ENCODE results near the gene FLCN. TPM values are rescaled to one million over a fixed set of nuclear protein-coding genes. Genes with fewer than 3 reads are reported as not detected.

FLCN gene
- total and polyA plus RNA-seq, 2 experiments from 2014 or later = 12.1 to 36.6 TPM

GRCh38 chr17:17213775-17214174 lies 23.2 kb downstream of the FLCN start:
- no peaks in the 10 kb centered on the region for H3K4me1 ChIP-seq (ENCODE audit: insufficient read depth)
- no peak for TF ChIP-seq ZNF114 (CRISPR knock-in tag; IDR thresholded peaks at IDR 0.05)
- TF ChIP-seq CREB1 (CRISPR knock-in tag; IDR thresholded peaks at IDR 0.05; ENCODE audit: low read depth) = no peak
- no peak for TF ChIP-seq NANOG (IDR thresholded peaks at IDR 0.05; ENCODE audit: borderline replicate concordance)
- no peak for TF ChIP-seq POLR2AphosphoS5 (IDR thresholded peaks at IDR 0.05; ENCODE audit: low read depth)
- no peak overlapping the region for H2AFZ ChIP-seq
- H3K4me2 ChIP-seq = no peak overlapping the region
- H3K27ac Mint-ChIP-seq = no peak overlapping the region
- peaks cover 41% of the 10 kb centered on the region for H3K36me3 Mint-ChIP-seq (ENCODE audit: low read depth)
- no peaks in the 10 kb centered on the region for H3K27me3 ChIP-seq (ENCODE audit: insufficient read depth)
- H3K9me2 ChIP-seq (ENCODE audit: insufficient read depth) = no peaks in the 10 kb centered on the region
- H3K27ac ChIP-seq (ENCODE audit: low read depth) = no peak overlapping the region
- ATAC-seq (no peak), DNase-seq (ENCODE audit: low spot score) (no peak)
- H3K36me3 ChIP-seq (ENCODE audit: insufficient read depth) = peaks cover 11% of the 10 kb centered on the region; the same call in 1 of the 2 replicates
- H4K20me1 ChIP-seq (replicated peaks; ENCODE audit: insufficient read depth) = no peaks in the 10 kb centered on the region; the same call in 1 of the 2 replicates
- H3K4me1 Mint-ChIP-seq = no peaks in the 10 kb centered on the region
- peaks cover 5% of the 10 kb centered on the region for H3K27me3 Mint-ChIP-seq (ENCODE audit: insufficient read depth, low read depth, poor library complexity)
- 0 out of 2 replicates have a peak, but pooled peaks cover 3% of the 10 kb centered on the region for H3F3A ChIP-seq (replicated peaks; ENCODE audit: low read depth)
- no peak overlapping the region for H3K4me3 ChIP-seq
- H3K79me2 ChIP-seq (replicated peaks; ENCODE audit: insufficient read depth) = no peaks in the 10 kb centered on the region
- H3K4me3 Mint-ChIP-seq = no peak overlapping the region
- no peaks in the 10 kb centered on the region for H3K9me3 Mint-ChIP-seq

GRCh38 chr17:17207998-17208397 lies 29.0 kb downstream of the FLCN start:
- no peak overlapping the region for H3K4me2 ChIP-seq
- Mint-ChIP-seq H3K4me3 (no peak overlapping the region), H3K27ac (no peak overlapping the region), H3K9me3 (no peaks in the 10 kb centered on the region), H3K27me3 (ENCODE audit: insufficient read depth, low read depth, poor library complexity) (peaks cover 19% of the 10 kb centered on the region), H3K36me3 (ENCODE audit: low read depth) (peaks cover 5% of the 10 kb centered on the region), H3K4me1 (no peaks in the 10 kb centered on the region; the same call in 2 of the 3 replicates)
- no peaks in the 10 kb centered on the region; the same call in 1 of the 2 replicates for H4K20me1 ChIP-seq (replicated peaks; ENCODE audit: insufficient read depth)
- DNase-seq (ENCODE audit: low spot score) (no peak), ATAC-seq (no peak)
- H3K27ac ChIP-seq (ENCODE audit: low read depth) = no peak overlapping the region
- peaks cover 6% of the 10 kb centered on the region; the same call in 1 of the 2 replicates for H3F3A ChIP-seq (replicated peaks; ENCODE audit: low read depth)
- H3K27me3 ChIP-seq (ENCODE audit: insufficient read depth) = no peaks in the 10 kb centered on the region
- H3K79me2 ChIP-seq (replicated peaks; ENCODE audit: insufficient read depth) = no peaks in the 10 kb centered on the region
- H3K9me2 ChIP-seq (ENCODE audit: insufficient read depth) = no peaks in the 10 kb centered on the region
- H2AFZ ChIP-seq = no peak overlapping the region
- no peak overlapping the region for H3K4me3 ChIP-seq
- peaks cover 3% of the 10 kb centered on the region; the same call in 1 of the 2 replicates for H3K36me3 ChIP-seq (ENCODE audit: insufficient read depth)
- no peaks in the 10 kb centered on the region for H3K4me1 ChIP-seq (ENCODE audit: insufficient read depth)
- TF ChIP-seq POLR2AphosphoS5 (IDR thresholded peaks at IDR 0.05; ENCODE audit: low read depth) (no peak), NANOG (IDR thresholded peaks at IDR 0.05; ENCODE audit: borderline replicate concordance) (no peak), REST (IDR thresholded peaks at IDR 0.05; ENCODE audit: unreplicated experiment) (no peak), ETS1 (IDR thresholded peaks at IDR 0.05) (no peak), CREB1 (CRISPR knock-in tag; IDR thresholded peaks at IDR 0.05; ENCODE audit: low read depth) (no peak), ZNF114 (CRISPR knock-in tag; IDR thresholded peaks at IDR 0.05) (no peak), CTCF (conservative IDR thresholded peaks at IDR 0.05; ENCODE audit: low read depth in 2 of 2) (no peak), ZNF462 (CRISPR knock-in tag; IDR thresholded peaks at IDR 0.05) (no peak), STAT1 (IDR thresholded peaks at IDR 0.05; ENCODE audit: unreplicated experiment) (no peak)

Data from GM23338 (cell line).